Astrocyte (in vitro differentiated cells and primary cell): ENCODE measurements around the gene CLCA4. TPM values are rescaled to one million over a fixed set of nuclear protein-coding genes. Genes with fewer than 3 reads are reported as not detected.

Source experiments
- DNase-seq: peaks from one replicate; pipeline ENCODE4 v3.0.0-alpha.2; 2010; ENCODE audit warnings: low read depth
- FAIRE-seq: peaks from 2 replicates; lab custom pipeline; 2011; peaks lifted over from hg19 to GRCh38; lab: Jason Lieb, UNC
- H2AFZ ChIP-seq: 2 replicates; pipeline ENCODE4 v1.6.0; 2012; ENCODE audit warnings: low read depth, low read length, inconsistent platforms
- H3K27ac ChIP-seq: 2 replicates; pipeline ENCODE4 v1.5.1; 2011; ENCODE audit warnings: low read depth, low read length, inconsistent platforms
- H3K27me3 ChIP-seq: 2 replicates; pipeline ENCODE4 v1.6.0; 2011; ENCODE audit warnings: low read length, inconsistent platforms; ENCODE audit not compliant: insufficient read depth
- H3K36me3 ChIP-seq: 2 replicates; pipeline ENCODE4 v1.5.1; 2011; ENCODE audit warnings: low read length, inconsistent platforms; ENCODE audit not compliant: insufficient read depth
- H3K4me1 ChIP-seq: 2 replicates; pipeline ENCODE4 v1.5.1; 2011; ENCODE audit warnings: low read length, inconsistent platforms; ENCODE audit not compliant: insufficient read depth
- H3K4me2 ChIP-seq: 2 replicates; pipeline ENCODE4 v1.6.0; 2012; ENCODE audit warnings: low read length, inconsistent platforms
- H3K4me3 ChIP-seq: 2 replicates; pipeline ENCODE4 v1.5.1; 2011; ENCODE audit warnings: low read depth, mild to moderate bottlenecking, low read length, inconsistent platforms; ENCODE audit not compliant: insufficient read depth
- H3K79me2 ChIP-seq: 2 replicates; pipeline ENCODE4 v1.6.0; 2012; ENCODE audit warnings: mild to moderate bottlenecking, low read length, inconsistent platforms; ENCODE audit not compliant: insufficient read depth
- H3K9ac ChIP-seq: 2 replicates; pipeline ENCODE4 v1.6.0; 2012; ENCODE audit warnings: mild to moderate bottlenecking, low read length, inconsistent platforms
- H3K9me3 ChIP-seq: 2 replicates; pipeline ENCODE4 v1.5.1; 2012; ENCODE audit warnings: low read depth, mild to moderate bottlenecking, low read length, inconsistent platforms; ENCODE audit not compliant: insufficient read depth
- H4K20me1 ChIP-seq: 2 replicates; pipeline ENCODE4 v1.6.0; 2012; ENCODE audit warnings: low read length, inconsistent platforms; ENCODE audit not compliant: insufficient read depth
- H3K27ac Mint-ChIP-seq: one replicate; pipeline ENCODE4 v1.8.0; 2021; ENCODE audit warnings: mild to moderate bottlenecking, mixed read lengths; ENCODE audit not compliant: unreplicated experiment
- H3K27me3 Mint-ChIP-seq: one replicate; pipeline ENCODE4 v1.8.0; 2021; ENCODE audit warnings: low read depth, mixed read lengths; ENCODE audit not compliant: unreplicated experiment
- H3K36me3 Mint-ChIP-seq: one replicate; pipeline ENCODE4 v1.8.0; 2021; ENCODE audit warnings: low read depth, mixed read lengths; ENCODE audit not compliant: unreplicated experiment
- H3K4me1 Mint-ChIP-seq: one replicate; pipeline ENCODE4 v1.8.0; 2021; ENCODE audit warnings: low read depth, mixed read lengths; ENCODE audit not compliant: unreplicated experiment
- H3K4me3 Mint-ChIP-seq: one replicate; pipeline ENCODE4 v1.8.0; 2021; ENCODE audit warnings: mild to moderate bottlenecking, moderate library complexity, mixed read lengths; ENCODE audit not compliant: unreplicated experiment
- H3K9me3 Mint-ChIP-seq: one replicate; pipeline ENCODE4 v1.8.0; 2021; ENCODE audit warnings: mild to moderate bottlenecking, mixed read lengths; ENCODE audit not compliant: unreplicated experiment
- EZH2 ChIP-seq: IDR thresholded peaks from 2 replicates; pipeline ENCODE4 v1.6.1; 2012; ENCODE audit warnings: mild to moderate bottlenecking, low read length, inconsistent platforms; ENCODE audit not compliant: insufficient read depth
- total RNA-seq: library from RNA; stranded (reverse); gene quantifications from 2 replicates; pipeline ENCODE4 v1.2.1, GENCODE V29; 2021
- TF ChIP-seq, protein P1 (sequence below): IDR thresholded peaks from 2 replicates; pipeline ENCODE4 v1.5.1; 2011; ENCODE audit warnings: low read depth, mild to moderate bottlenecking, inconsistent platforms, low read length, moderate library complexity; ENCODE audit not compliant: insufficient read depth

CLCA4 gene
- total RNA-seq, 1 donor from 2014 or later, result not detected

DNA sequence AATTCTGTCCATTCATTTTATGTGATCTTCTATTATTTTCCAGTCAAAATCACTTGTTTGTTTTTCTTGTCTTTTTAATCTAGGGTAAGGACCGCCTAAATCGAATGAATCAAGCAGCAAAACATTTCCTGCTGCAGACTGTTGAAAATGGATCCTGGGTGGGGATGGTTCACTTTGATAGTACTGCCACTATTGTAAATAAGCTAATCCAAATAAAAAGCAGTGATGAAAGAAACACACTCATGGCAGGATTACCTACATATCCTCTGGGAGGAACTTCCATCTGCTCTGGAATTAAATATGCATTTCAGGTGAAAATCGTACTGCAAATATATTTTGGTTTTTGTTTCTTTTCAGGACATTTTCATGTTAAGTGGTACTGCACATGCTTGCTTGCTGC, 20.5 kb downstream of the CLCA4 start:
- H3K27me3 Mint-ChIP-seq, result no peaks in the 10 kb centered on the region
- Histone ChIP-seq H3K9ac (no peak overlapping the region), H3K4me1 (no peaks in the 10 kb centered on the region), H3K4me2 (no peak overlapping the region), H2AFZ (no peak overlapping the region), H3K27me3 (no peaks in the 10 kb centered on the region), H3K27ac (no peak overlapping the region), H3K79me2 (no peaks in the 10 kb centered on the region), H3K4me3 (no peak overlapping the region), H3K36me3 (no peaks in the 10 kb centered on the region), H4K20me1 (no peaks in the 10 kb centered on the region), H3K9me3 (no peaks in the 10 kb centered on the region)
- no peaks in the 10 kb centered on the region for H3K36me3 Mint-ChIP-seq
- H3K4me3 Mint-ChIP-seq, result no peak overlapping the region
- H3K4me1 Mint-ChIP-seq, result no peaks in the 10 kb centered on the region
- no peak for FAIRE-seq
- H3K9me3 Mint-ChIP-seq, result no peaks in the 10 kb centered on the region
- TF ChIP-seq, protein P1, sequence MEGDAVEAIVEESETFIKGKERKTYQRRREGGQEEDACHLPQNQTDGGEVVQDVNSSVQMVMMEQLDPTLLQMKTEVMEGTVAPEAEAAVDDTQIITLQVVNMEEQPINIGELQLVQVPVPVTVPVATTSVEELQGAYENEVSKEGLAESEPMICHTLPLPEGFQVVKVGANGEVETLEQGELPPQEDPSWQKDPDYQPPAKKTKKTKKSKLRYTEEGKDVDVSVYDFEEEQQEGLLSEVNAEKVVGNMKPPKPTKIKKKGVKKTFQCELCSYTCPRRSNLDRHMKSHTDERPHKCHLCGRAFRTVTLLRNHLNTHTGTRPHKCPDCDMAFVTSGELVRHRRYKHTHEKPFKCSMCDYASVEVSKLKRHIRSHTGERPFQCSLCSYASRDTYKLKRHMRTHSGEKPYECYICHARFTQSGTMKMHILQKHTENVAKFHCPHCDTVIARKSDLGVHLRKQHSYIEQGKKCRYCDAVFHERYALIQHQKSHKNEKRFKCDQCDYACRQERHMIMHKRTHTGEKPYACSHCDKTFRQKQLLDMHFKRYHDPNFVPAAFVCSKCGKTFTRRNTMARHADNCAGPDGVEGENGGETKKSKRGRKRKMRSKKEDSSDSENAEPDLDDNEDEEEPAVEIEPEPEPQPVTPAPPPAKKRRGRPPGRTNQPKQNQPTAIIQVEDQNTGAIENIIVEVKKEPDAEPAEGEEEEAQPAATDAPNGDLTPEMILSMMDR, result no peak
- TF ChIP-seq EZH2, result no peak
- no peak for DNase-seq
- H3K27ac Mint-ChIP-seq, result no peak overlapping the region

DNA sequence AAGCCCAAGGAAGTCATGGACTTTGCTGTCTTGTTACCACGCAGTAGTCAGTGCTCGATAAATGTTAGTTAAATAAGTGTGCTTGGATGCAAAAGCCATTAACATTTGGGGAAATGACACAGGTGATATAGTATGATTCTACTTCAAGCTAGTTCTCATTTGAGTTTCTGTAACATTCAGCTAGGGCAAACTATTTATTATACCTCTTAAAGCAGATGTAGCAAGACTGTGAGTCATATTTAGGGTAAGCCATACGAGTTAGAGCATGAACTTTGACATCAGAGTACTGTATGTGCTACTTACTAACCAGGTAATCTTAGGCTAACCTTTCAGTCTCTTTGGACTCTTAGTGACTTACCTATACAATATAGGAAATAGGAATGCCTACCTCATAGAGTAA, 21.0 kb downstream of the CLCA4 start:
- Histone ChIP-seq H3K27ac (no peak overlapping the region), H3K27me3 (no peaks in the 10 kb centered on the region), H3K36me3 (no peaks in the 10 kb centered on the region), H3K4me1 (no peaks in the 10 kb centered on the region), H3K9ac (no peak overlapping the region), H3K4me2 (no peak overlapping the region), H2AFZ (no peak overlapping the region), H3K79me2 (no peaks in the 10 kb centered on the region), H4K20me1 (no peaks in the 10 kb centered on the region), H3K9me3 (no peaks in the 10 kb centered on the region), H3K4me3 (no peak overlapping the region)
- H3K4me3 Mint-ChIP-seq, result no peak overlapping the region
- FAIRE-seq (no peak), DNase-seq (no peak)
- H3K36me3 Mint-ChIP-seq, result no peaks in the 10 kb centered on the region
- no peak overlapping the region for H3K27ac Mint-ChIP-seq
- H3K27me3 Mint-ChIP-seq, result no peaks in the 10 kb centered on the region
- TF ChIP-seq, protein P1, result no peak
- no peaks in the 10 kb centered on the region for H3K4me1 Mint-ChIP-seq
- H3K9me3 Mint-ChIP-seq, result no peaks in the 10 kb centered on the region

DNA sequence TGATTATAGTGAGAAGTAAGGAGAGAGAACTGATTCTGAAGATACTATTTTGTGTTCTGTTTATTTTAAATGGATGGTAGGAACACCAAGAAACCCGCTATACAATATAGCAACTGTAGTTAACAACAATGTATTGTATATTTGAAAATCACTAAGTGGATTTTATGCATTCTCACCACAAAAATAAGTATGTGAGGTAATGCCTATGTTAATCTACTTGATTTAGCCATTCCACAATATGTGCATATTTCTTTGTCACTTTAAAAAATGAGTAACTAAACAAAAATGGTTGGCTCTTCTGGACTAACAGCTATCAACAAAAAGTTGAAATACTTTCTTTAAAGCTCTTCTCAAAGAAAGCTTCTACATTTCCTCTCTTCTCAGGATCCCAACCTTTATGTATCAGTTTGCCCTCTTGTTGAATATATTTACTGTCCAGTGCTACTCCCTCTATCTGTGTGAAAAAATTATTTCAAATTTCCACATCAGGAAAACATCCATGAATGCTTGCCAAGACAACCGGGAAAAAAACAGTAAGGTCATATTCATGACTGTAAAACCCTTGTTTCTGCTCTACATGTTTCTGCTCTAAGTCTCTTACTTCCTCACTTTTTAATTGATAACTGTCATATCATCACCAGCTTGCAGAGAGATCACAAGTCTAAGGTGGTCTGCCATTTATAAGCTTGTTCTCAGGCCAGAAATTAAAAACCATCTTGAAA, 27.0 kb downstream of the CLCA4 start:
- Histone ChIP-seq H3K79me2 (no peaks in the 10 kb centered on the region), H3K9me3 (no peaks in the 10 kb centered on the region), H3K4me2 (no peak overlapping the region), H3K9ac (no peak overlapping the region), H3K4me1 (no peaks in the 10 kb centered on the region), H2AFZ (no peak overlapping the region), H3K27me3 (no peaks in the 10 kb centered on the region), H3K36me3 (no peaks in the 10 kb centered on the region), H3K27ac (no peak overlapping the region), H4K20me1 (no peaks in the 10 kb centered on the region), H3K4me3 (no peak overlapping the region)
- Mint-ChIP-seq H3K4me3 (no peak overlapping the region), H3K27me3 (no peaks in the 10 kb centered on the region), H3K4me1 (no peaks in the 10 kb centered on the region), H3K9me3 (no peaks in the 10 kb centered on the region), H3K36me3 (no peaks in the 10 kb centered on the region), H3K27ac (no peak overlapping the region)
- no peak for DNase-seq
- TF ChIP-seq, protein P1, result no peak
- TF ChIP-seq EZH2, result no peak
- FAIRE-seq, result no peak
